Esophagus squamous epithelium (tissue), 5 donors: ENCODE data around the gene CCL2. TPM values are rescaled to one million over a fixed set of nuclear protein-coding genes. Genes with fewer than 3 reads are reported as not detected.

Experiments used
- DNase-seq: peaks from one replicate; lab custom pipeline; 2025; lab: John Stamatoyannopoulos, UW
- H3K27ac ChIP-seq, 4 donors: fragments of 200-600 bp; sonication (generic); one replicate each; pipeline ENCODE4 v1.5.1; 2016 to 2019; ENCODE audit warnings: mild to moderate bottlenecking in 1 of 4
- H3K27me3 ChIP-seq, 4 donors: fragments of 200-600 bp; sonication (generic); 1 replicate in 3 of 4; 2 replicates in 1 of 4; pipeline versions ENCODE4 v1.5.1 to v1.6.0; 2017 to 2021; ENCODE audit warnings: antibody characterized with exemption in 1 of 4
- H3K36me3 ChIP-seq, 3 donors: fragments of 200-600 bp; sonication (generic); one replicate each; pipeline ENCODE4 v1.5.1; 2016 to 2019
- H3K4me1 ChIP-seq, 3 donors: fragments of 200-600 bp; sonication (generic); one replicate each; pipeline ENCODE4 v1.5.1; 2017 to 2019
- H3K4me3 ChIP-seq, 4 donors: fragments of 200-600 bp; sonication (generic); 1 replicate in 3 of 4; 2 replicates in 1 of 4; pipeline ENCODE4 v1.5.1; 2016 to 2019; ENCODE audit warnings: mild to moderate bottlenecking in 2 of 4, moderate library complexity in 1 of 4
- H3K9me3 ChIP-seq, 3 donors: fragments of 200-600 bp; sonication (generic); one replicate each; pipeline ENCODE4 v1.5.1; 2016 to 2019
- CTCF ChIP-seq, 6 experiments: fragments of 450-650 bp in 4 of 6; fragments of 200-600 bp in 2 of 6; sonication (generic) in 2 of 6; IDR thresholded peaks; one replicate each; pipeline ENCODE4 v1.5.1; 2016 to 2019; ENCODE audit warnings: antibody characterized with exemption in 6 of 6, mild to moderate bottlenecking in 4 of 6, moderate library complexity in 4 of 6
- POLR2A ChIP-seq, 4 donors: fragments of 450-650 bp; IDR thresholded peaks; one replicate each; pipeline ENCODE4 v1.6.1; 2017; ENCODE audit warnings: antibody characterized with exemption in 4 of 4, mild to moderate bottlenecking in 4 of 4, moderate library complexity in 3 of 4
- WGBS, 2 donors: methylation state at CpG; one replicate each; pipeline ENCODE4 v1.1.5; 2018; 5-methylcytosine and 5-hydroxymethylcytosine counted together
- intact Hi-C: fragments of 100-400 bp; cut with DNase I; formaldehyde crosslinking; loops from one replicate; pipeline ENCODE4 v1.15.0; 2022
- total RNA-seq, 4 donors: library from RNA; depleted of rRNA; stranded (reverse); fragments of >200 nt; gene quantifications; one replicate each; pipeline ENCODE4 v1.1.0, GENCODE V29; 2016
- donor health status: DM: yes; HTN: yes; CAD: no.

The CCL2 gene
- total RNA-seq, 4 donors from 2014 or later, result 4.0 to 7.9 (median 5.2) TPM

GRCh38 chr17:34259146-34259545 lies 4.1 kb downstream of the CCL2 start:
- Histone ChIP-seq H3K27me3 (peaks cover 0 to 6% (median 0%) of the 10 kb centered on the region in 4 donors), H3K9me3 (no peaks in the 10 kb centered on the region), H3K27ac (peak overlapping the region in 2 of 4 donors; percentile 25 to 53), H3K4me3 (no peak overlapping the region), H3K4me1 (peaks cover 8 to 44% (median 13%) of the 10 kb centered on the region in 3 donors), H3K36me3 (no peaks in the 10 kb centered on the region)
- intact Hi-C loops, result no loop called here
- TF ChIP-seq CTCF (IDR thresholded peaks at IDR 0.05) (no peak), POLR2A (IDR thresholded peaks at IDR 0.05) (no peak)
- no peak for DNase-seq

DNA sequence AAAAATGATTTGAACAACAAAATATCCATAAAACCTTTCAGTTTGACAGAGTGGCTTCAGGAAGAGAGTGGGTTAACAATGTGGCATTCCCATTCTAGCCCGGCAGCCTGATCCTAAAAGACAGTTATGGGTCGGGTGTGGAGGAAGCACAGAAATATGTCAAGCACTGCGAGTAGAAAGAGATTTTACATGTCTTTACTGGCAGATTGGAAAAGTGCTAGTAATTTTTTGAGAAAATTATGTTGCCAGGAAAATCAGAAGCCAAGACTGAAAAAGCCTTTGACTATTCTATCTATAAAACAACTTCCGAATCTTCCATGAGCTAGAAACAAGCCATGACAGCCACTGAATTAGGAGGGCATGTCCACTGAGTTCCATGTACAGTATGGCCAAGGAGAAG lies 5.8 kb downstream of the CCL2 start:
- no peaks in the 10 kb centered on the region for H3K36me3 ChIP-seq
- peaks cover 0 to 27% (median 5%) of the 10 kb centered on the region in 3 donors for H3K4me1 ChIP-seq
- H3K27ac ChIP-seq, result no peak overlapping the region
- no peak for TF ChIP-seq CTCF (IDR thresholded peaks at IDR 0.05)
- no peak for TF ChIP-seq POLR2A (IDR thresholded peaks at IDR 0.05)
- H3K9me3 ChIP-seq, result no peaks in the 10 kb centered on the region
- intact Hi-C loops, result no loop called here
- 16 to 46% methylated on average over 4 of the region's 4 CpGs for WGBS, 2 donors
- H3K4me3 ChIP-seq, result no peak overlapping the region
- no peaks in the 10 kb centered on the region for H3K27me3 ChIP-seq
- DNase-seq, result no peak

DNA sequence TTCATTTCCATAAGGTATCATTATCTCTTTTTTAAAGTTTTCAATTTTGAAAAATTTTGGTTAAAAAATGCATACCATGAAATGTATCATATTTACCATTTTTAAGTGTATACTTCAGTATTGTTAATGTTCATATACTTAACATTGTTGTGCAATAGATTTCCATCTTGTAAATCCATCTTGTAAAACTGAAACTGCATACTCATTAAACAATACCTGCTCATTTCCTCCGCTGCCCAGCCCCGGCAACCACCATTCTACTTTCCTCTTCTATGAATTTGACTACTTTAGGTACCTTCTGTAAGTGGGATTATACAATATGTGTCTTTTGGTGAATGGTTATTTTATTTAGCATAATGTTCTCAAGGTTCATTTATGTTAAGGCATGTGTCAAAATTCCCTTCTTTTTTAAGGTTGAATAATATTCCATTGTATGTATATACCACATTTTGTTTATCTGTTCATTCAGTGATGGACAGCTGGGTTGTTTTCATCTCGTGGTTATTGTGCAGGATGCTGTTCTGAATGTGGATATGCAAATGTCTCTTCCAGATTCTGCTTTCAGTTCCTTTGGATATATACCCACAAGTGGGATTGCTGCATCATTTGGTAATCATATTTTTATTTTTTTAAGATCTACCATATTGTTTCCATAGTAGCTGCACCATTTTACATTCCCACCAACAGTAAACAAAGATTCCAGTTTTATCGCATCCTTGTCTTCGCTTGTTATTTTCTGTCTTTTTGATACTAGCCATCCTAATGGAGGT lies 6.7 kb downstream of the CCL2 start:
- no peak overlapping the region for H3K27ac ChIP-seq
- TF ChIP-seq CTCF (IDR thresholded peaks at IDR 0.05) (no peak), POLR2A (IDR thresholded peaks at IDR 0.05) (no peak)
- 81 to 84% methylated on average over 5 of the region's 5 CpGs for WGBS, 2 donors
- no peaks in the 10 kb centered on the region for H3K36me3 ChIP-seq
- H3K4me1 ChIP-seq, result peaks cover 0 to 18% (median 0%) of the 10 kb centered on the region in 3 donors
- DNase-seq, result no peak
- H3K9me3 ChIP-seq, result no peaks in the 10 kb centered on the region
- no peak overlapping the region for H3K4me3 ChIP-seq
- intact Hi-C loops, result no loop called here
- no peaks in the 10 kb centered on the region for H3K27me3 ChIP-seq

DNA sequence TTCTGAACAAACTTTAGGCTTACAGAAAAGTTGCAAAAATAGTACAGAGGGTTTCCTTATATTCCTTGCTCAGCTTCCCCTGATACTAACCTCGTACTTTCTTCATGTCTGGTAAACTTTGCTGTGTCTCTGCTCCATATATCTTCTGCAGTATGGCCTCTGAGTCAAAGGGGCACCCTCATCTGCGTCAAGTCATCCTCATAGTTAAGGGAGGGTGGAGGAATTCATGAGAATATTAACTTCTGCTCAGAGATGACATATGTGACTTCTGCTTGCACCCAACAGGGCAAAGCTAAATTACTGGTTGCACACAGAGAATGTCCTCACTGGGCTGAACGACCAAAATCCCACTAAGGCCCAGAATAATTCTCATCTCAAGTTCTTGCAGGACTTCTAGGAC lies 10.6 kb downstream of the CCL2 start:
- H3K36me3 ChIP-seq, result no peaks in the 10 kb centered on the region
- H3K9me3 ChIP-seq, result no peaks in the 10 kb centered on the region
- H3K27ac ChIP-seq, result no peak overlapping the region
- no peak overlapping the region for H3K4me3 ChIP-seq
- peaks cover 0 to 5% (median 0%) of the 10 kb centered on the region in 3 donors for H3K4me1 ChIP-seq
- intact Hi-C loops, result no loop called here
- TF ChIP-seq POLR2A (IDR thresholded peaks at IDR 0.05), result no peak
- no peak for TF ChIP-seq CTCF (IDR thresholded peaks at IDR 0.05)
- DNase-seq, result no peak
- H3K27me3 ChIP-seq, result peaks cover 0 to 10% (median 0%) of the 10 kb centered on the region in 4 donors
- WGBS, 2 donors, result 40 to 55% methylated on average over 3 of the region's 3 CpGs

GRCh38 chr17:34269969-34270368 lies 14.9 kb downstream of the CCL2 start, which contains the start of gene CCL7:
TSS of gene CCL7 (plus strand) at chr17:34270221. CDS start at chr17:34270291, 70 bp downstream.
- peaks cover 0 to 14% (median 0%) of the 10 kb centered on the region in 4 donors for H3K27me3 ChIP-seq
- DNase-seq, result no peak
- H3K4me3 ChIP-seq, result no peak within 1 kb of the TSS
- H3K27ac ChIP-seq, result no peak within 1 kb of the TSS
- 0 to 27% methylated on average over 1 of the region's 1 CpG for WGBS, 2 donors
- intact Hi-C loops, result no loop called here
- TF ChIP-seq CTCF (IDR thresholded peaks at IDR 0.05) (no peak), POLR2A (IDR thresholded peaks at IDR 0.05) (no peak)
- no peaks in the 10 kb centered on the region for H3K9me3 ChIP-seq
- H3K4me1 ChIP-seq, result no peaks in the 10 kb centered on the region
- no peaks in the 10 kb centered on the region for H3K36me3 ChIP-seq
